Spleen (tissue), 7 donors: Measurements from ENCODE around the gene ALDH3A2.

Experiments used
- POLR2A ChIP-seq, 3 donors: fragments of 450-650 bp; IDR thresholded peaks; one replicate each; pipeline ENCODE4 v1.5.1; 2017; ENCODE audit warnings: antibody characterized with exemption in 3 of 3, mild to moderate bottlenecking in 1 of 3
- POLR2AphosphoS5 ChIP-seq, 3 donors: sonication (generic); formaldehyde crosslinking; IDR thresholded peaks; one replicate each; pipeline ENCODE4 v1.5.1; 2017; ENCODE audit warnings: antibody characterized with exemption in 3 of 3
- TF ChIP-seq, protein P1 (sequence below), 11 experiments: fragments of 200-600 bp in 7 of 11; fragments of 450-650 bp in 4 of 11; sonication (generic) in 4 of 11; IDR thresholded peaks in 8 of 11; conservative IDR thresholded peaks in 3 of 11; 1 replicate in 7 of 11; 2 replicates in 4 of 11; pipeline versions ENCODE4 v1.4.0 to v1.8.0; 2016 to 2021; ENCODE audit warnings: antibody characterized with exemption in 11 of 11, inconsistent platforms in 4 of 11, mild to moderate bottlenecking in 1 of 11
- donor health status: DM: no; HTN: no; CAD: no; lungs with moderate emphysema.
- donor health status: DM: no; HTN: no; CAD: no.
- donor health status: DM: no; HTN: no; CAD: no.

DNA sequence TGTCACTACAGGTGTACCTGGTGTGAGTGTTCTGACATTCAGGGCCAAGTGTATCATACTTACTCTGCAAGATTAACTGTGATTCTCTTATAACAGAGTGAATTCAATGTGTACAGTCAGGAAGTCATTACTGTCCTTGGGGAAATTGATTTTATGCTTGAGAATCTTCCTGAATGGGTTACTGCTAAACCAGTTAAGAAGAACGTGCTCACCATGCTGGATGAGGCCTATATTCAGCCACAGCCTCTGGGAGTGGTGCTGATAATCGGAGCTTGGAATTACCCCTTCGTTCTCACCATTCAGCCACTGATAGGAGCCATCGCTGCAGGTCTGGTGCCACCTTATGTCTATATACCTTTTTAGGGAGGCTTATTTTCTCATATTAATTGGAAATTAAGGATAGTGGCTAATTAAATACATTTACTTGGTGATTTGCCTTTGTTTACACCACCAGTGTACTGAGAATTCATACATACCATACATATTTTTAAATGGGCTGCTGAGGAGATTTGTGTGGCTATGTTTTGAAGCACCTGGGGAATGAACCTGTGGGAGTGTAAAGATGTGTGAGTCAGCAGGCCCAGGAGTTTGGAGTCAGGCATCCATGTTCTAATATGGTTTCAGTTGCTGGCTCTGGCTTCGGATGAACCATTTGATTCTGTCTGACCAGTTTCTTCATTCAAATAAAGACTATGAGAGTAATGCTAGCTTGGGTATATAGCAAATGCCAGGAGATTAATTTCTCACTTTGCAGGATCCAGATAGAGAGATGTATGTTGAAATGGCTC, 3.1 kb downstream of the ALDH3A2 start:
- TF ChIP-seq, protein P1, sequence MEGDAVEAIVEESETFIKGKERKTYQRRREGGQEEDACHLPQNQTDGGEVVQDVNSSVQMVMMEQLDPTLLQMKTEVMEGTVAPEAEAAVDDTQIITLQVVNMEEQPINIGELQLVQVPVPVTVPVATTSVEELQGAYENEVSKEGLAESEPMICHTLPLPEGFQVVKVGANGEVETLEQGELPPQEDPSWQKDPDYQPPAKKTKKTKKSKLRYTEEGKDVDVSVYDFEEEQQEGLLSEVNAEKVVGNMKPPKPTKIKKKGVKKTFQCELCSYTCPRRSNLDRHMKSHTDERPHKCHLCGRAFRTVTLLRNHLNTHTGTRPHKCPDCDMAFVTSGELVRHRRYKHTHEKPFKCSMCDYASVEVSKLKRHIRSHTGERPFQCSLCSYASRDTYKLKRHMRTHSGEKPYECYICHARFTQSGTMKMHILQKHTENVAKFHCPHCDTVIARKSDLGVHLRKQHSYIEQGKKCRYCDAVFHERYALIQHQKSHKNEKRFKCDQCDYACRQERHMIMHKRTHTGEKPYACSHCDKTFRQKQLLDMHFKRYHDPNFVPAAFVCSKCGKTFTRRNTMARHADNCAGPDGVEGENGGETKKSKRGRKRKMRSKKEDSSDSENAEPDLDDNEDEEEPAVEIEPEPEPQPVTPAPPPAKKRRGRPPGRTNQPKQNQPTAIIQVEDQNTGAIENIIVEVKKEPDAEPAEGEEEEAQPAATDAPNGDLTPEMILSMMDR (IDR thresholded peaks at IDR 0.05 in 8 of 11, conservative IDR thresholded peaks at IDR 0.05 in 3 of 11), result no peak
- TF ChIP-seq POLR2AphosphoS5 (IDR thresholded peaks at IDR 0.05) (no peak), POLR2A (IDR thresholded peaks at IDR 0.05) (no peak)
